GM18868 (cell line): ENCODE data around the gene ACER3.
"Not testable (repeated sequence)": the region's sequence is repeated elsewhere in the genome, so short reads cannot be mapped to it uniquely, and the experiment has no call there.

Source experiments
- ATAC-seq: cut with Tn5 transposase; IDR thresholded peaks from one replicate; pipeline ENCODE4 v1.9.1; 2021; ENCODE audit warnings: mild to moderate bottlenecking, moderate library complexity; ENCODE audit not compliant: unreplicated experiment

The ACER3 gene

GRCh38 chr11:77036398-77036797 lies 175.7 kb downstream of the ACER3 start:
- no peak for ATAC-seq

GRCh38 chr11:77037057-77037456 lies 176.3 kb downstream of the ACER3 start:
- ATAC-seq = no peak

- no peak for ATAC-seq
These were observed 177.5 kb downstream of the ACER3 start for GRCh38 chr11:77038029-77038824.

GRCh38 chr11:77038825-77039326 lies 178.2 kb downstream of the ACER3 start:
- ATAC-seq = no peak

- no peak for ATAC-seq
These were observed 179.0 kb downstream of the ACER3 start for GRCh38 chr11:77039491-77040400.

GRCh38 chr11:77040401-77040777 lies 179.7 kb downstream of the ACER3 start:
- no peak for ATAC-seq

GRCh38 chr11:77040889-77041288 lies 180.2 kb downstream of the ACER3 start:
- no peak for ATAC-seq

GRCh38 chr11:77042111-77042726 lies 181.5 kb downstream of the ACER3 start:
- no peak for ATAC-seq

- ATAC-seq = no peak
These were observed 183.6 kb downstream of the ACER3 start for GRCh38 chr11:77044356-77044755.

- ATAC-seq = no peak
These were observed 184.2 kb downstream of the ACER3 start for GRCh38 chr11:77044886-77045285.

- peak; percentile 54 for ATAC-seq
These were observed 185.4 kb downstream of the ACER3 start for GRCh38 chr11:77046060-77046501.

GRCh38 chr11:77047007-77047927 lies 186.5 kb downstream of the ACER3 start:
- peak; percentile 88 for ATAC-seq

- ATAC-seq = not testable (repeated sequence)
These were observed 187.3 kb downstream of the ACER3 start for GRCh38 chr11:77047928-77048446.

- ATAC-seq = no peak
These were observed 188.3 kb downstream of the ACER3 start for GRCh38 chr11:77049026-77049425.

GRCh38 chr11:77051511-77051910 lies 190.8 kb downstream of the ACER3 start:
- ATAC-seq = no peak

GRCh38 chr11:77052518-77052917 lies 191.8 kb downstream of the ACER3 start:
- ATAC-seq = no peak

GRCh38 chr11:77053217-77054015 lies 192.7 kb downstream of the ACER3 start:
- no peak for ATAC-seq

GRCh38 chr11:77054084-77054483 lies 193.4 kb downstream of the ACER3 start:
- no peak for ATAC-seq

- no peak for ATAC-seq
These were observed 194.4 kb downstream of the ACER3 start for GRCh38 chr11:77055101-77055561.
